A549 (cell line): ENCODE results near the gene MRPL40.

Experiments used
- PHF8 ChIP-seq: fragments of 200-600 bp; sonication (generic); IDR thresholded peaks from 2 replicates; pipeline ENCODE4 v1.6.1; 2016; ENCODE audit warnings: low read depth, mild to moderate bottlenecking, antibody characterized with exemption, moderate library complexity, borderline replicate concordance
- RAD21 ChIP-seq, 2 experiments: fragments of >200 bp in 1 of 2; sonication (Bioruptor Twin) in 1 of 2; formaldehyde crosslinking in 1 of 2; IDR thresholded peaks in 1 of 2; conservative IDR thresholded peaks in 1 of 2; 2 replicates in 1 of 2; 3 replicates in 1 of 2; pipeline ENCODE4 v1.6.1; 2012 to 2018; ENCODE audit warnings: inconsistent platforms in 1 of 2
- TF ChIP-seq, protein P1 (sequence below): fragments of 200-600 bp; sonication (generic); IDR thresholded peaks from 2 replicates; pipeline ENCODE4 v1.6.1; 2016; ENCODE audit warnings: antibody characterized with exemption, mild to moderate bottlenecking, moderate library complexity

DNA sequence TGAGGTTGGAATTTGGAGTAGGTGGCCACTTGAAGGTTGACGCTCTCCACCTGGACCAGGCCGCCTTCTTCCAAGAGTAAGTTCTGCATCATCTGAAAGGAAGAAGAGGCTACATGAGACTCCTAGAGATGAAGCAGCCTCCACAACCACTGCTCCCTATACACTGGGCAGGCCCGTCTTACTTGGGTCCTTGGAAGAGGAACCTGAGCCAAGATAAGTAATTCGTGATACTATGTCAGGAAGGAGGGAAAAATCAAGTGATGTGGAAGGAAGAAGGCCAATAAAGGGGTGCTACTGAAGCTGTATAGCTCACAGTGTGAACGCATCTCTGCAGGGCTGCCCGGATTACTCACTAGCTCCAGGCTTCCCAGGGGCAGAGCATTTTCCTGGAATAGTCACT lies 35.6 kb downstream of the MRPL40 start:
- TF ChIP-seq RAD21 (conservative IDR thresholded peaks at IDR 0.05 in 1 of 2, IDR thresholded peaks at IDR 0.05 in 1 of 2) (no peak), PHF8 (no peak)
- TF ChIP-seq, protein P1, sequence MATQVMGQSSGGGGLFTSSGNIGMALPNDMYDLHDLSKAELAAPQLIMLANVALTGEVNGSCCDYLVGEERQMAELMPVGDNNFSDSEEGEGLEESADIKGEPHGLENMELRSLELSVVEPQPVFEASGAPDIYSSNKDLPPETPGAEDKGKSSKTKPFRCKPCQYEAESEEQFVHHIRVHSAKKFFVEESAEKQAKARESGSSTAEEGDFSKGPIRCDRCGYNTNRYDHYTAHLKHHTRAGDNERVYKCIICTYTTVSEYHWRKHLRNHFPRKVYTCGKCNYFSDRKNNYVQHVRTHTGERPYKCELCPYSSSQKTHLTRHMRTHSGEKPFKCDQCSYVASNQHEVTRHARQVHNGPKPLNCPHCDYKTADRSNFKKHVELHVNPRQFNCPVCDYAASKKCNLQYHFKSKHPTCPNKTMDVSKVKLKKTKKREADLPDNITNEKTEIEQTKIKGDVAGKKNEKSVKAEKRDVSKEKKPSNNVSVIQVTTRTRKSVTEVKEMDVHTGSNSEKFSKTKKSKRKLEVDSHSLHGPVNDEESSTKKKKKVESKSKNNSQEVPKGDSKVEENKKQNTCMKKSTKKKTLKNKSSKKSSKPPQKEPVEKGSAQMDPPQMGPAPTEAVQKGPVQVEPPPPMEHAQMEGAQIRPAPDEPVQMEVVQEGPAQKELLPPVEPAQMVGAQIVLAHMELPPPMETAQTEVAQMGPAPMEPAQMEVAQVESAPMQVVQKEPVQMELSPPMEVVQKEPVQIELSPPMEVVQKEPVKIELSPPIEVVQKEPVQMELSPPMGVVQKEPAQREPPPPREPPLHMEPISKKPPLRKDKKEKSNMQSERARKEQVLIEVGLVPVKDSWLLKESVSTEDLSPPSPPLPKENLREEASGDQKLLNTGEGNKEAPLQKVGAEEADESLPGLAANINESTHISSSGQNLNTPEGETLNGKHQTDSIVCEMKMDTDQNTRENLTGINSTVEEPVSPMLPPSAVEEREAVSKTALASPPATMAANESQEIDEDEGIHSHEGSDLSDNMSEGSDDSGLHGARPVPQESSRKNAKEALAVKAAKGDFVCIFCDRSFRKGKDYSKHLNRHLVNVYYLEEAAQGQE, result no peak
